Parathyroid adenoma (tissue), 2 donors: Measurements from ENCODE around the gene APEX1.

Source experiments
- H2AFZ ChIP-seq: fragments of 300-600 bp; sonication (generic); one replicate; pipeline ENCODE4 v1.7.0; 2017; ENCODE audit warnings: antibody characterized with exemption, mild to moderate bottlenecking
- H3K27ac ChIP-seq: fragments of 300-600 bp; sonication (generic); one replicate; pipeline ENCODE4 v1.7.0; 2017
- H3K27me3 ChIP-seq: fragments of 300-600 bp; sonication (generic); one replicate; pipeline ENCODE4 v1.7.0; 2017; ENCODE audit warnings: low read length; ENCODE audit not compliant: control insufficient read depth, insufficient read depth
- H3K36me3 ChIP-seq: fragments of 300-600 bp; sonication (generic); one replicate; pipeline ENCODE4 v1.7.0; 2017; ENCODE audit warnings: low read length; ENCODE audit not compliant: control insufficient read depth, insufficient read depth
- H3K4me1 ChIP-seq: fragments of 300-600 bp; sonication (generic); one replicate; pipeline ENCODE4 v1.7.0; 2017; ENCODE audit warnings: control low read depth
- H3K4me2 ChIP-seq: fragments of 300-600 bp; sonication (generic); one replicate; pipeline ENCODE4 v1.7.0; 2017; ENCODE audit warnings: low read length
- H3K4me3 ChIP-seq: fragments of 300-600 bp; sonication (generic); one replicate; pipeline ENCODE4 v1.7.0; 2017; ENCODE audit warnings: low read depth, low read length
- H3K79me2 ChIP-seq: fragments of 300-600 bp; sonication (generic); one replicate; pipeline ENCODE4 v1.7.0; 2017; ENCODE audit warnings: control low read depth
- H3K9ac ChIP-seq: fragments of 300-600 bp; sonication (generic); one replicate; pipeline ENCODE4 v1.7.0; 2017; ENCODE audit warnings: mild to moderate bottlenecking
- H3K9me3 ChIP-seq: fragments of 300-600 bp; sonication (generic); one replicate; pipeline ENCODE4 v1.7.0; 2017; ENCODE audit warnings: low read length; ENCODE audit not compliant: control insufficient read depth
- CTCF ChIP-seq: fragments of 300-600 bp; sonication (generic); IDR thresholded peaks from one replicate; pipeline ENCODE4 v1.7.0; 2017; ENCODE audit warnings: antibody characterized with exemption, mild to moderate bottlenecking
- donor health status: primary hyperparathyroidism.

APEX1 gene

GRCh38 chr14:20494935-20495766, 40.1 kb downstream of the APEX1 start:
- no peaks in the 10 kb centered on the region for H3K36me3 ChIP-seq
- no peaks in the 10 kb centered on the region for H3K79me2 ChIP-seq
- H3K4me3 ChIP-seq, result no peak overlapping the region
- no peaks in the 10 kb centered on the region for H3K9me3 ChIP-seq
- H3K27ac ChIP-seq, result no peak overlapping the region
- H3K4me2 ChIP-seq, result no peak overlapping the region
- H3K4me1 ChIP-seq, result no peaks in the 10 kb centered on the region
- H3K9ac ChIP-seq, result no peak overlapping the region
- TF ChIP-seq CTCF, result no peak
- H2AFZ ChIP-seq, result no peak overlapping the region
- no peaks in the 10 kb centered on the region for H3K27me3 ChIP-seq

- H3K36me3 ChIP-seq, result no peaks in the 10 kb centered on the region
- no peak overlapping the region for H3K4me3 ChIP-seq
- H3K27ac ChIP-seq, result no peak overlapping the region
- no peak overlapping the region for H2AFZ ChIP-seq
- H3K9ac ChIP-seq, result no peak overlapping the region
- no peaks in the 10 kb centered on the region for H3K4me1 ChIP-seq
- no peak overlapping the region for H3K4me2 ChIP-seq
- no peaks in the 10 kb centered on the region for H3K79me2 ChIP-seq
- H3K9me3 ChIP-seq, result no peaks in the 10 kb centered on the region
- H3K27me3 ChIP-seq, result no peaks in the 10 kb centered on the region
- no peak for TF ChIP-seq CTCF
Observed at GRCh38 chr14:20498622-20499021, 43.6 kb downstream of the APEX1 start.

- Histone ChIP-seq H3K9ac (no peak overlapping the region), H3K4me3 (no peak overlapping the region), H3K4me1 (no peaks in the 10 kb centered on the region), H3K4me2 (no peak overlapping the region), H3K9me3 (no peaks in the 10 kb centered on the region), H3K27me3 (no peaks in the 10 kb centered on the region), H3K36me3 (no peaks in the 10 kb centered on the region), H3K27ac (no peak overlapping the region), H2AFZ (no peak overlapping the region), H3K79me2 (no peaks in the 10 kb centered on the region)
- no peak for TF ChIP-seq CTCF
Observed at GRCh38 chr14:20499108-20499507, 44.1 kb downstream of the APEX1 start.

- no peak for TF ChIP-seq CTCF
- H3K36me3 ChIP-seq, result no peaks in the 10 kb centered on the region
- no peaks in the 10 kb centered on the region for H3K79me2 ChIP-seq
- no peaks in the 10 kb centered on the region for H3K4me1 ChIP-seq
- H3K4me2 ChIP-seq, result no peak overlapping the region
- H3K4me3 ChIP-seq, result no peak overlapping the region
- no peak overlapping the region for H3K9ac ChIP-seq
- no peak overlapping the region for H2AFZ ChIP-seq
- H3K27me3 ChIP-seq, result no peaks in the 10 kb centered on the region
- no peak overlapping the region for H3K27ac ChIP-seq
- no peaks in the 10 kb centered on the region for H3K9me3 ChIP-seq
Observed at GRCh38 chr14:20499881-20500280, 44.9 kb downstream of the APEX1 start.

GRCh38 chr14:20501346-20501745, 46.3 kb downstream of the APEX1 start:
- H3K79me2 ChIP-seq, result no peaks in the 10 kb centered on the region
- H3K4me1 ChIP-seq, result no peaks in the 10 kb centered on the region
- H2AFZ ChIP-seq, result no peak overlapping the region

More at GRCh38 chr14:20501346-20501745, 46.3 kb downstream of the APEX1 start:
- Histone ChIP-seq H3K9me3 (no peaks in the 10 kb centered on the region), H3K4me3 (no peak overlapping the region), H3K9ac (no peak overlapping the region), H3K36me3 (no peaks in the 10 kb centered on the region), H3K27ac (no peak overlapping the region), H3K27me3 (no peaks in the 10 kb centered on the region), H3K4me2 (no peak overlapping the region)
- TF ChIP-seq CTCF, result no peak
